Type B pancreatic cell (in vitro differentiated cells): Measurements from ENCODE around the gene DCAF6. TPM values are rescaled to one million over a fixed set of nuclear protein-coding genes. Genes with fewer than 3 reads are reported as not detected.

Experiments
- DNase-seq: peaks from one replicate; pipeline ENCODE4 v3.0.0; 2021; ENCODE audit warnings: mixed read lengths; ENCODE audit not compliant: unreplicated experiment; ENCODE audit errors: extremely low spot score
- H3K27ac Mint-ChIP-seq: 2 replicates; pipeline ENCODE4 v1.8.0; 2021; ENCODE audit warnings: mild to moderate bottlenecking, mixed read lengths
- H3K27me3 Mint-ChIP-seq: 2 replicates; pipeline ENCODE4 v1.8.0; 2021; ENCODE audit warnings: mixed read lengths
- H3K36me3 Mint-ChIP-seq: 2 replicates; pipeline ENCODE4 v1.8.0; 2021; ENCODE audit warnings: mixed read lengths
- H3K4me1 Mint-ChIP-seq: one replicate; pipeline ENCODE4 v1.8.0; 2021; ENCODE audit warnings: mixed read lengths; ENCODE audit not compliant: unreplicated experiment
- H3K4me3 Mint-ChIP-seq: 2 replicates; pipeline ENCODE4 v1.8.0; 2021; ENCODE audit warnings: mild to moderate bottlenecking, mixed read lengths
- H3K9me3 Mint-ChIP-seq: 2 replicates; pipeline ENCODE4 v1.8.0; 2021; ENCODE audit warnings: mixed read lengths
- CTCF ChIP-seq: fragments of 200-600 bp; sonication (generic); conservative IDR thresholded peaks from 2 replicates; pipeline ENCODE4 v1.5.0; 2021; ENCODE audit warnings: antibody characterized with exemption, mild to moderate bottlenecking
- microRNA-seq: library from miRNA; unstranded; fragments of <30 nt; microRNA quantifications from one replicate; pipeline ENCODE4, GENCODE V29; 2020
- total RNA-seq: library from RNA; stranded (reverse); gene quantifications from 2 replicates; pipeline ENCODE4 v1.2.1, GENCODE V29; 2021; ENCODE audit warnings: low replicate concordance

Gene DCAF6
- total RNA-seq, 1 donor from 2014 or later: 27.2 TPM

GRCh38 chr1:168125051-168125450, 188.6 kb downstream of the DCAF6 start:
- Mint-ChIP-seq H3K36me3 (peaks cover 50% of the 10 kb centered on the region), H3K27ac (no peak overlapping the region), H3K4me3 (no peak overlapping the region), H3K27me3 (no peaks in the 10 kb centered on the region), H3K4me1 (peaks cover 9% of the 10 kb centered on the region), H3K9me3 (peaks cover 5% of the 10 kb centered on the region)
- DNase-seq: no peak
- TF ChIP-seq CTCF: no peak

Small RNA genes lying within 50 kb of the gene (microRNA-seq; reads per million reads assigned to microRNA genes)
- gene MIR1255B2: not detected

Other genes with a start within 250 kb of the DCAF6 start
- 93.8 and 103 TPM in 2 replicates for gene MPZL1, start 214.7 kb upstream of the DCAF6 start, total RNA-seq
- 0.14 and 0.39 TPM in 2 replicates for gene ADCY10, start 22.5 kb upstream of the DCAF6 start, total RNA-seq
- 60.2 and 86.4 TPM in 2 replicates for gene MPC2, start 389 bp downstream of the DCAF6 start, total RNA-seq
- 12.8 and 32.6 TPM in 2 replicates for gene GPR161, start 200.2 kb downstream of the DCAF6 start, total RNA-seq
- gene TIPRL, start 242.3 kb downstream of the DCAF6 start, total RNA-seq: 21.4 and 24.5 TPM in 2 replicates